GM12872 (cell line): ENCODE measurements around the gene FCN1.

Source experiments
- TF ChIP-seq, protein P1 (sequence below): IDR thresholded peaks from 3 replicates; pipeline ENCODE4 v1.5.1; 2011; ENCODE audit warnings: low read depth, mild to moderate bottlenecking, low read length, moderate library complexity; ENCODE audit not compliant: insufficient read depth

The FCN1 gene

DNA sequence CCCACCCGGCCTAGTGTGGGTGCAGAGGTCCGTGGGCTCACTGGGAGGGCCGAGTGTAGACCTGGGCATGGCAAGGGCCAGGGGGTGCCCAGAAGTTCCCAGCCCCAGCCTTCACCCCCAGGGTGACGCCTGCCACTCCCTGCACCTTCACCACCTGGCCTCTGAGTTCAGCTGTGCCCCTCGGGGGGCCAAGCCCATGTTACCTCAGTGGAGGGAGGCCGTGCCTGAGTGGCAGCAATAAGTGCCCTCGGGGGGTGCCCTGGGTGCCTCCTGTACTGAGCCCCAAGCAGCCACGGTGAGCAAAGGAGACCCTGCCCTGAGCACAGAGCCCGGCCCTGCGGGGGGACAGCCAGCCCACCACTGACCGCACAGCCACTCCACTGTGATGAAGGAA, 47.4 kb downstream of the FCN1 start:
- TF ChIP-seq, protein P1, sequence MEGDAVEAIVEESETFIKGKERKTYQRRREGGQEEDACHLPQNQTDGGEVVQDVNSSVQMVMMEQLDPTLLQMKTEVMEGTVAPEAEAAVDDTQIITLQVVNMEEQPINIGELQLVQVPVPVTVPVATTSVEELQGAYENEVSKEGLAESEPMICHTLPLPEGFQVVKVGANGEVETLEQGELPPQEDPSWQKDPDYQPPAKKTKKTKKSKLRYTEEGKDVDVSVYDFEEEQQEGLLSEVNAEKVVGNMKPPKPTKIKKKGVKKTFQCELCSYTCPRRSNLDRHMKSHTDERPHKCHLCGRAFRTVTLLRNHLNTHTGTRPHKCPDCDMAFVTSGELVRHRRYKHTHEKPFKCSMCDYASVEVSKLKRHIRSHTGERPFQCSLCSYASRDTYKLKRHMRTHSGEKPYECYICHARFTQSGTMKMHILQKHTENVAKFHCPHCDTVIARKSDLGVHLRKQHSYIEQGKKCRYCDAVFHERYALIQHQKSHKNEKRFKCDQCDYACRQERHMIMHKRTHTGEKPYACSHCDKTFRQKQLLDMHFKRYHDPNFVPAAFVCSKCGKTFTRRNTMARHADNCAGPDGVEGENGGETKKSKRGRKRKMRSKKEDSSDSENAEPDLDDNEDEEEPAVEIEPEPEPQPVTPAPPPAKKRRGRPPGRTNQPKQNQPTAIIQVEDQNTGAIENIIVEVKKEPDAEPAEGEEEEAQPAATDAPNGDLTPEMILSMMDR: no peak

DNA sequence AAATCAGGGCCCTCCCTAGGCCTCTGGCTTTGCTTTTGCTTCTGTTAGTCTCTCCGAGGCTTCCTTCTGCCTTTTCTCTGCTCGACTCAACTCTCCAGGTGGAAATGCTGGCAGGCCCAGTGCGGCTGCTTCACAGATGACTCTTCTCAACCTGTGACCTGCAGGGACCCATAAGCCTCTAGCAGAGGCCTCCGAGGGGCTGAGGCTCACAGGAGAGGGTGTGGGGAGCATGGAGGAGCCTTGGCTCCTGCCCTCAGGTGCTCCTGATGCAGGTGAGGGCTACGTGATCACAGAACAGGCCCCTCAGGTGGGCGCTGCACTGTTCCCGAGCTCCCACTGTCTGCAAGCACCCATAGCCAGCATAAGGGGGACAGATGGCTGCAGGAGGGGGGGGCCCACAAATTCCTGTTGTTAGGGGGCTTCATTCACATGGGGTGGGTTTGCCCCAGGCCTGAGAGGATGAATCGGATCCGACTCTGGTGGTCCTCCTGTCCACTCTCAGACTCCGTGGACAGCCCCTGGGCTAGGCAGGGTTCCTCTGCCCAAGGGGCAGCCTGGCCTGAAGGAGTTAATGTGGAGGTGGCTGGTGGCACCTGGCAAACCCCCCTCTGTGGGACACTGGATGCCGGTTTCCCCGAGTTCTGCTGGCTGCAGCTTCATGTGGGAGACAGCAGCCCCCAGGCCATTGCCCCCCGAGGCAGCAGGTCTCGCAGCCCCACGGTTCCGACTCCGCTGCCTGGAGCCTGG, 48.0 kb downstream of the FCN1 start:
- TF ChIP-seq, protein P1: no peak

DNA sequence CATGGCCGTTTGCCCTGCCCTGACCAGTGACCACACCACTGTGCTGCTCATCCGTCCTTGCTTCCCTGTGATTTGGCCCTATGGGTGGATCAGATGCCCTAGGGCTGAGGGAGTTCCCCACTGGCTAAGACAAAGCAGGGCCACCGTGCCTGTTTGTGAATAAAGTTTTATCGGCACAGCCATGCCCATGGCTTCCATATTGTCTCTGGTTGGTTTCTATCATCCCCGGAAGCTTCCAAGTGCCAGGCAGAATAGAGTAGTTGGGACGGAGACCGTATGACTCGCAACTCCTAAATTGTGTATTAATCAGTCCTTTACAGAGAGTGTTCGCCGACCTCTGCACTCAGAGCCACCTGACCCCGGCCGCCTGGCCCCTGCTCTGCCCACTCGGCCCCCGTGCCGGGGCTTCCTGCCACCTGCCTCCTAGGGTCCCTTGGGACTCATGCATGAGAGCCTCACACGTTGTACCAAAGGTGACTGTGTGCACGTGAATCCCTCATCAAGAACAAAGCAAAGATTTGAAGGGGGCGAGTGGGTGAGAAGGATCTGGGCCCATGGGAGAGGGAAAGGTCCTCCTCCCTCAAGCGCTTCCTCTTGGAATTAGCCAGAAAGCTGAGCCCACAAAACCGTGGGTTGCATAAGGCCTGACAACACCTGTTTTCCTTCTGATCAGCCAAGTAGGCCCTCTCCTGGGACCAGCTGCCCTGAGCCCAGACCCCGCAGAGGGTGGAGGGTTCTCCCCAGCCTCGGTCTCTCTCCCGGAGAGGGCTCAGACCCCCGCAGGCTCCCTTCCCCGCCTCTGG, 48.8 kb downstream of the FCN1 start:
- TF ChIP-seq, protein P1: no peak

DNA sequence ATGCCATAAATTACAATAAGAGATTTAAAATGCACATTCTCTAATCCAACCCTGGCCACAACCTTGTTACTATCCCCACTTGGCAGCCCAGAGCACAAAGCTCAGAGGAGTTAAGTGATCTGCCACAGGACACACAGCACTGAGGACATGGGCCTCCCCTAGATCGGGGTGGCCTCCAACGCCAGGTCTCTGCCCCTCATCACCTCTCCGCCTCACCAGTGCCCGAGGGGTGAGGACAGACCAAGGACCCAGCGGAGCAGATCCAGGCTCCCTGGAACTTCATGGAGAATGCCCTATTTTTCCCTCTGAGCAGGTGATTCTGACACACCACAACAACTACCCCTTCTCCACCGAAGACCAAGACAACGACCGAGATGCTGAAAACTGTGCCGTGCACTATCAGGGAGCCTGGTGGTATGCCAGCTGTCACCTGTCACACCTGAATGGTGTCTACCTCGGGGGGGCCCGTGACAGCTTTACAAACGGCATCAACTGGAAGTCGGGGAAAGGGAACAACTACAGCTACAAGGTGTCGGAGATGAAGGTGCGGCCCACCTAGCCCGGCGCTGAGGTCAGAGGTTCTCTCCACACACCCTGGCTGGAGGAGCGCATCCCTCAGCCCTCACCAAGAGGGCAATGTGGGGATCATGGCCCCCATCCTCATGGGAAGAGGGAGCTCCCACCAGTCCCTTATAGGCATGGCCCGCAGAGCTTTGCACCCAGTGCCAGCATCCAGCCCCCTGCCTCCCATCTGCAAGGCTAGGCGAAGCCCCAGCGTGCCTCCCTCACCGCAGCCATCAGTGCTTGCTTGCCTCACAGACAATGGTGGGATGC, 49.6 kb downstream of the FCN1 start:
- TF ChIP-seq, protein P1: no peak

DNA sequence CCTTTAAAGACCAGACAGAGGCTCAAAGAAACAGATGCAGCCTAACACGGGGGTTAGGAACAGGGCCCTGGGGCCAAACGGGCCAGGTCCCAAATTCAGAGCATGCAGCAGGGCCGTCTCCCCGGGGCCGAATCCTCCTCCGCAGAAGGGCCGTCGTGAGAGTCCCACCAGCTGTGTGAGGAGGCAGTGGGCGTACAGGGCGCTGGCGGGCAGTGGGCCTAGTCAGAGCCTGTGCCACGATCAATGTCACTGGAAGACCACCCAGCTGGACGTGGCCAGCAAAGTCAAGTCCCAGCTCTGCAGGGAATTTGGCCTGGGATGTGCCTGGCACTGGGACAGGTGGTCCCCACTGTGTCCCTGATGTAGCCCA, 52.9 kb downstream of the FCN1 start:
- TF ChIP-seq, protein P1: no peak

DNA sequence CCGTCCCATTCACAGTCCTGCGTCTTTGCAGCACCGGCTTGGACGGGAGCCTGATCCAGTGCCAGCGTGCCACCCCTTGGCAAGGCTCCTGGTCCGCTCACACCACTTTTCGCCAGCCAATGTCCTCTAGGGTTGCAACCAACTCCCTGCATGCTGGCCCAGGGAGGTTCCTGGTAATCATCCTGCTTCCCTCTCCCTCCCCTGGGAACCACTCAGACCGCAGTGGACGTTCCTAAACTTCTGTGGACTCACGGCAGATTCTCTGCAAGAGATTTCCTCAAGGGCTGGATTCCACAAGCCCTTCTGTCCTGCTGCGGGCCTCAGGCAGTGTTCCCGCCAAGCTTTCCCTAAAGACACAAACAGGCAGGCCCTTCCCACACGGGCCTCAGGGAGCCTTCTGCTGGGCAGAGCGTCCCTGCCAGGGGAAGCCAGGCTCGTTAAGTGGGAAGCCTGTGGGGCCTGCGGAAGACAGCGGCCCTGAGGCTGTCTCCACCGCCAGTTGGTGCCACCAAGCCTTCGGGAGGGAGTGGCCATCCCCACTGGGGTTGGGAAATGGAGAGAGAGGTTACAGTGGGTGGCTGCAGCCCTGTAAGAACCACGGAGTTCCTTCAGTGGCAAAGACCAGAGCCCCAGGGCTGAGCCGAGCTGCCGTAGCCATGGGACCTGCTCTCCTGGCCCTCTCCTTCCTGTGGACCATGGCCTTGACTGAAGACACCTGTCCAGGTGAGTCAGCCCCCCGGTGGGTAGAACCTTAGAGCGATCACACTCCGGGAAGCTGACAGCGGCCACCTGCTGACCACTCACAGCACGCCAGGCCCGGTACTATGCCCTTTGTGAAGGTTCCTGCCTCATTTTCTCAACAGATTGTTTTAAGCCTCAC, 53.5 kb downstream of the FCN1 start:
- TF ChIP-seq, protein P1: no peak
